Mucosa of rectum (tissue), 2 donors: Measurements from ENCODE around the gene NOP53.
"Not testable (repeated sequence)": the region's sequence is repeated elsewhere in the genome, so short reads cannot be mapped to it uniquely, and the experiment has no call there.

Experiments
- H3K27ac ChIP-seq, 2 donors: one replicate each; pipeline ENCODE4 v1.7.0; 2013; ENCODE audit warnings: inconsistent platforms in 2 of 2, low read depth in 2 of 2, low read length in 2 of 2
- H3K27me3 ChIP-seq, 2 donors: one replicate each; pipeline ENCODE4 v1.7.0; 2013; ENCODE audit warnings: low read length in 2 of 2; ENCODE audit not compliant: control insufficient read depth in 2 of 2, insufficient read depth in 2 of 2
- H3K36me3 ChIP-seq, 2 donors: one replicate each; pipeline ENCODE4 v1.7.0; 2013; ENCODE audit warnings: low read length in 2 of 2; ENCODE audit not compliant: control insufficient read depth in 2 of 2, insufficient read depth in 2 of 2
- H3K4me1 ChIP-seq, 2 donors: one replicate each; pipeline ENCODE4 v1.7.0; 2013; ENCODE audit warnings: low read length in 2 of 2, mild to moderate bottlenecking in 1 of 2; ENCODE audit not compliant: control insufficient read depth in 2 of 2, insufficient read depth in 2 of 2
- H3K4me3 ChIP-seq, 2 donors: one replicate each; pipeline ENCODE4 v1.7.0; 2013; ENCODE audit warnings: low read length in 2 of 2
- H3K9ac ChIP-seq, 2 donors: one replicate each; pipeline ENCODE4 v1.7.0; 2013; ENCODE audit warnings: low read length in 2 of 2, low read depth in 1 of 2, mild to moderate bottlenecking in 1 of 2
- H3K9me3 ChIP-seq, 2 donors: one replicate each; pipeline ENCODE4 v1.7.0; 2013; ENCODE audit warnings: low read length in 2 of 2; ENCODE audit not compliant: control insufficient read depth in 2 of 2
- donor health status: healthy.
- donor health status: Normal muscosa, but diverticular disease.

NOP53 gene

GRCh38 chr19:47776568-47776967 lies 31.2 kb downstream of the NOP53 start:
- Histone ChIP-seq H3K27ac (peak overlapping the region; percentile 93 to 99), H3K27me3 (no peaks in the 10 kb centered on the region), H3K9me3 (no peaks in the 10 kb centered on the region), H3K4me1 (peaks cover 13 to 34% of the 10 kb centered on the region in 2 donors), H3K4me3 (no peak overlapping the region), H3K36me3 (peaks cover 6 to 12% of the 10 kb centered on the region in 2 donors), H3K9ac (peak overlapping the region in 1 of 2 donors; percentile 51)

- not testable (repeated sequence) for H3K27me3 ChIP-seq
These were observed 32.1 kb downstream of the NOP53 start for GRCh38 chr19:47777245-47778048.

GRCh38 chr19:47778049-47778953 lies 33.0 kb downstream of the NOP53 start, which contains the start of gene SELENOW:
SELENOW (plus strand) TSS chr19:47778703; CDS start chr19:47778786, 83 bp downstream.
- peak within 1 kb of the TSS; percentile 86 to 97 for H3K4me3 ChIP-seq
- H3K27ac ChIP-seq, result peak within 1 kb of the TSS; percentile 93 to 99
- H3K9ac ChIP-seq, result peak within 1 kb of the TSS; percentile 92 to 96
- no peaks in the 10 kb centered on the region for H3K9me3 ChIP-seq
- peaks cover 16 to 40% of the 10 kb centered on the region in 2 donors for H3K4me1 ChIP-seq
- no peaks in the 10 kb centered on the region for H3K27me3 ChIP-seq
- peaks cover 18 to 20% of the 10 kb centered on the region in 2 donors for H3K36me3 ChIP-seq

More at GRCh38 chr19:47777245-47778048, 32.1 kb downstream of the NOP53 start:
- H3K9me3 ChIP-seq, result not testable (repeated sequence)
- peak overlapping the region; percentile 92 to 96 for H3K9ac ChIP-seq
- peaks cover 16 to 40% of the 10 kb centered on the region in 2 donors for H3K4me1 ChIP-seq
- peak overlapping the region; percentile 86 to 97 for H3K4me3 ChIP-seq
- H3K27ac ChIP-seq, result peak overlapping the region; percentile 93 to 99
- peaks cover 13 to 16% of the 10 kb centered on the region in 2 donors for H3K36me3 ChIP-seq

- Histone ChIP-seq H3K4me1 (peaks cover 16 to 40% of the 10 kb centered on the region in 2 donors), H3K27ac (peak overlapping the region; percentile 93 to 99), H3K4me3 (peak overlapping the region; percentile 86 to 97), H3K9ac (peak overlapping the region; percentile 92 to 96), H3K9me3 (no peaks in the 10 kb centered on the region), H3K36me3 (peaks cover 21 to 26% of the 10 kb centered on the region in 2 donors), H3K27me3 (no peaks in the 10 kb centered on the region)
These were observed 33.6 kb downstream of the NOP53 start for GRCh38 chr19:47778954-47779351.

- Histone ChIP-seq H3K9ac (peak overlapping the region; percentile 92 to 96), H3K4me3 (peak overlapping the region; percentile 86 to 97), H3K4me1 (peaks cover 16 to 40% of the 10 kb centered on the region in 2 donors), H3K27me3 (no peaks in the 10 kb centered on the region), H3K27ac (peak overlapping the region; percentile 93 to 99), H3K9me3 (no peaks in the 10 kb centered on the region), H3K36me3 (peaks cover 29 to 31% of the 10 kb centered on the region in 2 donors)
These were observed 34.3 kb downstream of the NOP53 start for GRCh38 chr19:47779524-47780214.

- no peaks in the 10 kb centered on the region for H3K27me3 ChIP-seq
- H3K9me3 ChIP-seq, result no peaks in the 10 kb centered on the region
- peaks cover 16 to 40% of the 10 kb centered on the region in 2 donors for H3K4me1 ChIP-seq
- H3K4me3 ChIP-seq, result peak overlapping the region; percentile 86 to 97
- H3K27ac ChIP-seq, result peak overlapping the region; percentile 93 to 99
- H3K36me3 ChIP-seq, result peaks cover 29 to 32% of the 10 kb centered on the region in 2 donors
- peak overlapping the region; percentile 41 to 96 for H3K9ac ChIP-seq
These were observed 34.8 kb downstream of the NOP53 start for GRCh38 chr19:47780215-47780551.

GRCh38 chr19:47781590-47782262 lies 36.4 kb downstream of the NOP53 start:
- peaks cover 16 to 38% of the 10 kb centered on the region in 2 donors for H3K4me1 ChIP-seq
- no peaks in the 10 kb centered on the region for H3K9me3 ChIP-seq
- H3K27me3 ChIP-seq, result no peaks in the 10 kb centered on the region
- H3K4me3 ChIP-seq, result no peak overlapping the region
- peaks cover 36 to 39% of the 10 kb centered on the region in 2 donors for H3K36me3 ChIP-seq
- H3K9ac ChIP-seq, result no peak overlapping the region
- H3K27ac ChIP-seq, result peak overlapping the region in 1 of 2 donors; percentile 7

- H3K9me3 ChIP-seq, result no peaks in the 10 kb centered on the region
- no peaks in the 10 kb centered on the region for H3K27me3 ChIP-seq
- no peak overlapping the region for H3K4me3 ChIP-seq
- no peak overlapping the region for H3K9ac ChIP-seq
- peaks cover 3 to 6% of the 10 kb centered on the region in 2 donors for H3K4me1 ChIP-seq
- peaks cover 28 to 30% of the 10 kb centered on the region in 2 donors for H3K36me3 ChIP-seq
- H3K27ac ChIP-seq, result no peak overlapping the region
These were observed 41.2 kb downstream of the NOP53 start for GRCh38 chr19:47786566-47786965.

GRCh38 chr19:47787307-47787706 lies 42.0 kb downstream of the NOP53 start:
- not testable (repeated sequence) for H3K27ac ChIP-seq, H3K9ac ChIP-seq, H3K27me3 ChIP-seq, H3K4me1 ChIP-seq, H3K4me3 ChIP-seq, H3K9me3 ChIP-seq
- peaks cover 23 to 24% of the 10 kb centered on the region in 2 donors for H3K36me3 ChIP-seq
